GM23338 (cell line): Measurements from ENCODE around the gene BEND7.

Experiments
- EZH2 ChIP-seq: fragments of 200-600 bp; sonication (generic); IDR thresholded peaks from one replicate; pipeline ENCODE4 v1.8.0; 2017; ENCODE audit warnings: antibody characterized with exemption, mild to moderate bottlenecking, low read depth; ENCODE audit not compliant: unreplicated experiment
- EZH2phosphoT487 ChIP-seq: fragments of 200-600 bp; sonication (generic); IDR thresholded peaks from one replicate; pipeline ENCODE4 v1.8.1; 2018; ENCODE audit warnings: antibody characterized with exemption; ENCODE audit not compliant: unreplicated experiment
- POLR2AphosphoS5 ChIP-seq: IDR thresholded peaks from 2 replicates; pipeline ENCODE4 v1.6.1; 2016; ENCODE audit warnings: antibody characterized with exemption, low read depth
- ZNF114 ChIP-seq: fragments of 250-450 bp; sonication (Bioruptor Pico); IDR thresholded peaks from 2 replicates; pipeline ENCODE4 v1.5.0; 2020; ENCODE audit warnings: mild to moderate bottlenecking, moderate library complexity
- ZNF331 ChIP-seq: fragments of 250-450 bp; sonication (Bioruptor Pico); IDR thresholded peaks from 2 replicates; pipeline ENCODE4 v1.5.0; 2020; ENCODE audit warnings: low read depth, mild to moderate bottlenecking, moderate library complexity
- TF ChIP-seq, protein P1 (sequence below): IDR thresholded peaks from one replicate; pipeline ENCODE4 v1.6.1; 2018; ENCODE audit warnings: antibody characterized with exemption; ENCODE audit not compliant: unreplicated experiment
- TF ChIP-seq, protein P2 (sequence below), 2 experiments: fragments of 200-600 bp in 1 of 2; sonication (generic) in 1 of 2; conservative IDR thresholded peaks; 2 replicates each; pipeline versions ENCODE4 v1.5.1 to v1.6.1; 2016 to 2017; ENCODE audit warnings: antibody characterized with exemption in 2 of 2, low read depth in 2 of 2, mild to moderate bottlenecking in 2 of 2, moderate library complexity in 1 of 2
- TF ChIP-seq, protein P3 (sequence below): IDR thresholded peaks from 2 replicates; pipeline ENCODE4 v1.6.1; 2016; ENCODE audit warnings: antibody characterized with exemption

DNA sequence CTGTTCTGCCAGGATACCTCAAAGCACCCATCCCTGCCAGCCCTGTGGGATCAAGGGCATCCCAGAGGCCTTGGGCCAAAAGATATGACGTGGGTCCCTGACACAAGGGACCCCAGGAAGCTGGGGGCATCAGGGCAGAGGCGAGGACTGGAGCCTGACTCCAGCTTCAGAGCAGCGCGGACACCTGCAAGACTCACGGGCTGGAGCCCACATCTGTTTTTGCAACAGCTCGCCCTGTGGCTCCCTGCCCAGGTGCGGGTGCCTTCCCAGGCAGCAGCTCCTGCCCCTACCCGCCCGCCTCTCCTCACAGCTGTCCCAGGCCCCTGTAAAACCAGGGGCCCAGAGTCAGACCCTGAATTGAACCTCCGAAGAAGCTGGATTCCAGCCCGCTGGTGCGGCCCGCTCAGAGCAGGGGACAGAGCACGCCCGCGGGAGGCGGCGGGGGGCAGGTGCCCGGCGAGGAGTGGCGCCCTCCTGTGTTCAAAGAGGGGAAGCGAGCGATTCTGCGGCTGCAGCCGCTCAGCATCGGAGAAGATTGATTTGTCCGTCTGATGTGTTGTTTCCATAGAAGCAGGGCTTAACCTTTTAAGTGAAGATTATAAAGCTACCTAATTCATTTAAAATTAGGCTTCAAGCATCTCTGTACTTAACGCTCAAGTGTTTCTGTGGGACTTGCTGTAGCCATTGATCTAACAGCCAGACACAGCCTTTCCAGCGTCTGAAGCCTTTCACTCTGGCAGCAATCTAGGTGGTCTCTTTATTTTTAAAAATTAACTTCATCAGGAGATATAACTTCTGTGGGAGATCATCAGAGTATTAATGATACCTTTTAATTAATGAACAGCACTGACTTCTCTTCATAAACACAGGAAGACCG, 88.4 kb downstream of the BEND7 start:
- TF ChIP-seq, protein P1, sequence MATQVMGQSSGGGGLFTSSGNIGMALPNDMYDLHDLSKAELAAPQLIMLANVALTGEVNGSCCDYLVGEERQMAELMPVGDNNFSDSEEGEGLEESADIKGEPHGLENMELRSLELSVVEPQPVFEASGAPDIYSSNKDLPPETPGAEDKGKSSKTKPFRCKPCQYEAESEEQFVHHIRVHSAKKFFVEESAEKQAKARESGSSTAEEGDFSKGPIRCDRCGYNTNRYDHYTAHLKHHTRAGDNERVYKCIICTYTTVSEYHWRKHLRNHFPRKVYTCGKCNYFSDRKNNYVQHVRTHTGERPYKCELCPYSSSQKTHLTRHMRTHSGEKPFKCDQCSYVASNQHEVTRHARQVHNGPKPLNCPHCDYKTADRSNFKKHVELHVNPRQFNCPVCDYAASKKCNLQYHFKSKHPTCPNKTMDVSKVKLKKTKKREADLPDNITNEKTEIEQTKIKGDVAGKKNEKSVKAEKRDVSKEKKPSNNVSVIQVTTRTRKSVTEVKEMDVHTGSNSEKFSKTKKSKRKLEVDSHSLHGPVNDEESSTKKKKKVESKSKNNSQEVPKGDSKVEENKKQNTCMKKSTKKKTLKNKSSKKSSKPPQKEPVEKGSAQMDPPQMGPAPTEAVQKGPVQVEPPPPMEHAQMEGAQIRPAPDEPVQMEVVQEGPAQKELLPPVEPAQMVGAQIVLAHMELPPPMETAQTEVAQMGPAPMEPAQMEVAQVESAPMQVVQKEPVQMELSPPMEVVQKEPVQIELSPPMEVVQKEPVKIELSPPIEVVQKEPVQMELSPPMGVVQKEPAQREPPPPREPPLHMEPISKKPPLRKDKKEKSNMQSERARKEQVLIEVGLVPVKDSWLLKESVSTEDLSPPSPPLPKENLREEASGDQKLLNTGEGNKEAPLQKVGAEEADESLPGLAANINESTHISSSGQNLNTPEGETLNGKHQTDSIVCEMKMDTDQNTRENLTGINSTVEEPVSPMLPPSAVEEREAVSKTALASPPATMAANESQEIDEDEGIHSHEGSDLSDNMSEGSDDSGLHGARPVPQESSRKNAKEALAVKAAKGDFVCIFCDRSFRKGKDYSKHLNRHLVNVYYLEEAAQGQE: no peak
- TF ChIP-seq, protein P2, sequence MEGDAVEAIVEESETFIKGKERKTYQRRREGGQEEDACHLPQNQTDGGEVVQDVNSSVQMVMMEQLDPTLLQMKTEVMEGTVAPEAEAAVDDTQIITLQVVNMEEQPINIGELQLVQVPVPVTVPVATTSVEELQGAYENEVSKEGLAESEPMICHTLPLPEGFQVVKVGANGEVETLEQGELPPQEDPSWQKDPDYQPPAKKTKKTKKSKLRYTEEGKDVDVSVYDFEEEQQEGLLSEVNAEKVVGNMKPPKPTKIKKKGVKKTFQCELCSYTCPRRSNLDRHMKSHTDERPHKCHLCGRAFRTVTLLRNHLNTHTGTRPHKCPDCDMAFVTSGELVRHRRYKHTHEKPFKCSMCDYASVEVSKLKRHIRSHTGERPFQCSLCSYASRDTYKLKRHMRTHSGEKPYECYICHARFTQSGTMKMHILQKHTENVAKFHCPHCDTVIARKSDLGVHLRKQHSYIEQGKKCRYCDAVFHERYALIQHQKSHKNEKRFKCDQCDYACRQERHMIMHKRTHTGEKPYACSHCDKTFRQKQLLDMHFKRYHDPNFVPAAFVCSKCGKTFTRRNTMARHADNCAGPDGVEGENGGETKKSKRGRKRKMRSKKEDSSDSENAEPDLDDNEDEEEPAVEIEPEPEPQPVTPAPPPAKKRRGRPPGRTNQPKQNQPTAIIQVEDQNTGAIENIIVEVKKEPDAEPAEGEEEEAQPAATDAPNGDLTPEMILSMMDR (conservative IDR thresholded peaks at IDR 0.05; ENCODE audit: low read depth in 2 of 2): peak; percentile 86 to 94
- TF ChIP-seq EZH2: no peak
- TF ChIP-seq EZH2phosphoT487: no peak
- TF ChIP-seq POLR2AphosphoS5: no peak
- no peak for TF ChIP-seq ZNF331 (CRISPR knock-in tag)
- no peak for TF ChIP-seq ZNF114 (CRISPR knock-in tag)
- TF ChIP-seq, protein P3, sequence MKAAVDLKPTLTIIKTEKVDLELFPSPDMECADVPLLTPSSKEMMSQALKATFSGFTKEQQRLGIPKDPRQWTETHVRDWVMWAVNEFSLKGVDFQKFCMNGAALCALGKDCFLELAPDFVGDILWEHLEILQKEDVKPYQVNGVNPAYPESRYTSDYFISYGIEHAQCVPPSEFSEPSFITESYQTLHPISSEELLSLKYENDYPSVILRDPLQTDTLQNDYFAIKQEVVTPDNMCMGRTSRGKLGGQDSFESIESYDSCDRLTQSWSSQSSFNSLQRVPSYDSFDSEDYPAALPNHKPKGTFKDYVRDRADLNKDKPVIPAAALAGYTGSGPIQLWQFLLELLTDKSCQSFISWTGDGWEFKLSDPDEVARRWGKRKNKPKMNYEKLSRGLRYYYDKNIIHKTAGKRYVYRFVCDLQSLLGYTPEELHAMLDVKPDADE: no peak
